Endodermal cell (in vitro differentiated cells): ENCODE results near the gene ETV6. TPM values are rescaled to one million over a fixed set of nuclear protein-coding genes. Genes with fewer than 3 reads are reported as not detected.

Source experiments
- DNase-seq: peaks from one replicate; pipeline ENCODE4 v3.0.0-alpha.2; 2017
- H3K27ac ChIP-seq: 2 replicates; pipeline ENCODE4 v1.5.1; 2013; ENCODE audit warnings: mild to moderate bottlenecking, low read depth, low read length, moderate library complexity
- H3K27me3 ChIP-seq: 2 replicates; pipeline ENCODE4 v1.6.1; 2013; ENCODE audit warnings: mild to moderate bottlenecking, low read length, moderate library complexity; ENCODE audit not compliant: insufficient read depth, control insufficient read depth, poor library complexity, severe bottlenecking
- H3K36me3 ChIP-seq: 2 replicates; pipeline ENCODE4 v1.7.0; 2013; ENCODE audit warnings: mild to moderate bottlenecking, low read length, moderate library complexity; ENCODE audit not compliant: control insufficient read depth, insufficient read depth
- H3K4me1 ChIP-seq: one replicate; pipeline ENCODE4 v1.7.0; 2013; ENCODE audit warnings: low read length; ENCODE audit not compliant: control insufficient read depth, insufficient read depth
- H3K4me3 ChIP-seq: 2 replicates; pipeline ENCODE4 v1.5.1; 2013; ENCODE audit warnings: mild to moderate bottlenecking, low read length, moderate library complexity
- H3K9ac ChIP-seq: 2 replicates; pipeline ENCODE4 v1.6.1; 2013; ENCODE audit warnings: mild to moderate bottlenecking, low read length, moderate library complexity; ENCODE audit not compliant: poor library complexity, severe bottlenecking; ENCODE audit errors: extremely low read depth
- H3K9me3 ChIP-seq: 2 replicates; pipeline ENCODE4 v1.6.1; 2013; ENCODE audit warnings: mild to moderate bottlenecking, low read length, moderate library complexity; ENCODE audit not compliant: control insufficient read depth
- H3K27ac Mint-ChIP-seq: 2 replicates; pipeline ENCODE4 v1.8.0; 2020; ENCODE audit warnings: mixed read lengths
- H3K27me3 Mint-ChIP-seq: 2 replicates; pipeline ENCODE4 v1.8.0; 2021; ENCODE audit warnings: mild to moderate bottlenecking, mixed read lengths; ENCODE audit not compliant: insufficient read depth
- H3K36me3 Mint-ChIP-seq: 2 replicates; pipeline ENCODE4 v1.8.0; 2020; ENCODE audit warnings: low read depth, mixed read lengths
- H3K4me1 Mint-ChIP-seq: 2 replicates; pipeline ENCODE4 v1.8.0; 2020; ENCODE audit warnings: mixed read lengths
- H3K4me3 Mint-ChIP-seq: 2 replicates; pipeline ENCODE4 v1.8.0; 2020; ENCODE audit warnings: mild to moderate bottlenecking, moderate library complexity, mixed read lengths
- H3K9me3 Mint-ChIP-seq: 2 replicates; pipeline ENCODE4 v1.8.0; 2020; ENCODE audit warnings: mild to moderate bottlenecking, mixed read lengths
- WGBS, 2 experiments: methylation state at CpG; one replicate each; pipeline versions ENCODE4 v1.1.5 to v1.1.7; 2013; ENCODE audit warnings: missing lambda C conversion rate in 2 of 2, mixed read lengths in 1 of 2; ENCODE audit not compliant: insufficient coverage in 1 of 2, insufficient read length in 1 of 2; 5-methylcytosine and 5-hydroxymethylcytosine counted together
- total RNA-seq, 2 donors: library from RNA; stranded (reverse); fragmentation: NEBNext Ultra II Directional in 1 of 2; extraction: Animal tissue kit (Norgen Biotek cat#: 25700) in 1 of 2; gene quantifications; 2 replicates in 1 of 2; 3 replicates in 1 of 2; pipeline ENCODE4 v1.2.1, GENCODE V29; 2021
- TF ChIP-seq, protein P1 (sequence below): fragments of 200-600 bp; sonication (generic); conservative IDR thresholded peaks from 2 replicates; pipeline ENCODE4 v1.5.0; 2021; ENCODE audit warnings: antibody characterized with exemption, mild to moderate bottlenecking

ETV6 gene
- total RNA-seq, 2 donors from 2014 or later: 9.3 to 22.1 TPM

GRCh38 chr12:11726659-11727058 lies 77.2 kb downstream of the ETV6 start:
- H3K9me3 ChIP-seq: no peaks in the 10 kb centered on the region
- H3K36me3 ChIP-seq: no peaks in the 10 kb centered on the region
- no peak overlapping the region for H3K27ac ChIP-seq
- TF ChIP-seq, protein P1, sequence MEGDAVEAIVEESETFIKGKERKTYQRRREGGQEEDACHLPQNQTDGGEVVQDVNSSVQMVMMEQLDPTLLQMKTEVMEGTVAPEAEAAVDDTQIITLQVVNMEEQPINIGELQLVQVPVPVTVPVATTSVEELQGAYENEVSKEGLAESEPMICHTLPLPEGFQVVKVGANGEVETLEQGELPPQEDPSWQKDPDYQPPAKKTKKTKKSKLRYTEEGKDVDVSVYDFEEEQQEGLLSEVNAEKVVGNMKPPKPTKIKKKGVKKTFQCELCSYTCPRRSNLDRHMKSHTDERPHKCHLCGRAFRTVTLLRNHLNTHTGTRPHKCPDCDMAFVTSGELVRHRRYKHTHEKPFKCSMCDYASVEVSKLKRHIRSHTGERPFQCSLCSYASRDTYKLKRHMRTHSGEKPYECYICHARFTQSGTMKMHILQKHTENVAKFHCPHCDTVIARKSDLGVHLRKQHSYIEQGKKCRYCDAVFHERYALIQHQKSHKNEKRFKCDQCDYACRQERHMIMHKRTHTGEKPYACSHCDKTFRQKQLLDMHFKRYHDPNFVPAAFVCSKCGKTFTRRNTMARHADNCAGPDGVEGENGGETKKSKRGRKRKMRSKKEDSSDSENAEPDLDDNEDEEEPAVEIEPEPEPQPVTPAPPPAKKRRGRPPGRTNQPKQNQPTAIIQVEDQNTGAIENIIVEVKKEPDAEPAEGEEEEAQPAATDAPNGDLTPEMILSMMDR: no peak
- H3K9ac ChIP-seq: no peak overlapping the region
- Mint-ChIP-seq H3K27me3 (peaks cover 10% of the 10 kb centered on the region), H3K27ac (no peak overlapping the region), H3K4me1 (peaks cover 72% of the 10 kb centered on the region), H3K36me3 (peaks cover 1% of the 10 kb centered on the region), H3K9me3 (no peaks in the 10 kb centered on the region), H3K4me3 (no peak overlapping the region)
- H3K4me1 ChIP-seq: peaks cover 24% of the 10 kb centered on the region
- H3K27me3 ChIP-seq: no peaks in the 10 kb centered on the region
- no peak for DNase-seq
- no peak overlapping the region for H3K4me3 ChIP-seq
- WGBS, 2 experiments: 88 to 96% methylated on average over 2 to 3 of the region's 3 CpGs

DNA sequence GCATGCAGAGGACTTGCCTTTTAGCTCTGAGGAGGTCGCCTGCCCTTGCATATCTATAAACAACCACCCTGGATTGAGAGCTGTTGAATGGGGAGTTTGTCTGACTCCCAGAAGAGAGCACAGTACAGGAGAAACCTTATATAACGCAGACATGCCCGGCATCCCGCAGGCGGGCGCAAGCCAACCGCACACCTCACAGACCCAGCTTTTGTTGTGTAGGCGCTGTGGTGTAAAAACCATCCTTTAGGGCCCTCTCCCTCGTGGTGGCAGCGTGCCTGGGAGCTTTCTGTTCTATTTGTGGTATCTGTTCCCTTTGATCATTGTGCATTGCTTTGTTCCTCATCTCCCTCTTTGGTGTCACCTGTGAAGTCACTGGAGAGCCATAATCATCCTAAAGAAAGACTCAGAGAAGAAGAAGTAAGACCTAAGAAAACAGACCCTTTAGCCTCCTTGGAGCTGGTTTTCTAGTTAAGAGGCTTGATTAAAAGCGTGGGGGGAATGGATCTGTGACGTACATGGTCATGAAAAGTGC lies 77.7 kb downstream of the ETV6 start:
- TF ChIP-seq, protein P1: no peak
- H3K27ac ChIP-seq: no peak overlapping the region
- no peak for DNase-seq
- H3K9ac ChIP-seq: no peak overlapping the region
- no peaks in the 10 kb centered on the region for H3K27me3 ChIP-seq
- H3K36me3 Mint-ChIP-seq: peaks cover 1% of the 10 kb centered on the region
- H3K4me3 Mint-ChIP-seq: no peak overlapping the region
- H3K4me1 ChIP-seq: peaks cover 24% of the 10 kb centered on the region
- WGBS, 2 experiments: 88 to 94% methylated on average over 10 to 11 of the region's 12 CpGs
- H3K27me3 Mint-ChIP-seq: peaks cover 10% of the 10 kb centered on the region
- H3K4me1 Mint-ChIP-seq: peaks cover 67% of the 10 kb centered on the region
- H3K4me3 ChIP-seq: no peak overlapping the region
- no peaks in the 10 kb centered on the region for H3K36me3 ChIP-seq
- no peaks in the 10 kb centered on the region for H3K9me3 Mint-ChIP-seq
- no peak overlapping the region for H3K27ac Mint-ChIP-seq
- no peaks in the 10 kb centered on the region for H3K9me3 ChIP-seq

GRCh38 chr12:11728154-11728755 lies 78.8 kb downstream of the ETV6 start:
- Mint-ChIP-seq H3K9me3 (no peaks in the 10 kb centered on the region), H3K27me3 (peaks cover 10% of the 10 kb centered on the region), H3K4me1 (peaks cover 56% of the 10 kb centered on the region), H3K36me3 (peaks cover 1% of the 10 kb centered on the region), H3K27ac (no peak overlapping the region), H3K4me3 (no peak overlapping the region)
- no peak overlapping the region for H3K9ac ChIP-seq
- TF ChIP-seq, protein P1: no peak
- H3K27me3 ChIP-seq: no peaks in the 10 kb centered on the region
- WGBS, 2 experiments: 90 to 97% methylated on average over 6 to 10 of the region's 10 CpGs
- peaks cover 16% of the 10 kb centered on the region for H3K4me1 ChIP-seq
- H3K9me3 ChIP-seq: no peaks in the 10 kb centered on the region
- H3K4me3 ChIP-seq: no peak overlapping the region
- no peaks in the 10 kb centered on the region for H3K36me3 ChIP-seq
- no peak overlapping the region for H3K27ac ChIP-seq
- peak; percentile 71 for DNase-seq
